ENCODE results near the gene CENPT.
A peak's percentile ranks its signal among the peaks of the same experiment; 100 is the strongest.

The CENPT gene

DNA sequence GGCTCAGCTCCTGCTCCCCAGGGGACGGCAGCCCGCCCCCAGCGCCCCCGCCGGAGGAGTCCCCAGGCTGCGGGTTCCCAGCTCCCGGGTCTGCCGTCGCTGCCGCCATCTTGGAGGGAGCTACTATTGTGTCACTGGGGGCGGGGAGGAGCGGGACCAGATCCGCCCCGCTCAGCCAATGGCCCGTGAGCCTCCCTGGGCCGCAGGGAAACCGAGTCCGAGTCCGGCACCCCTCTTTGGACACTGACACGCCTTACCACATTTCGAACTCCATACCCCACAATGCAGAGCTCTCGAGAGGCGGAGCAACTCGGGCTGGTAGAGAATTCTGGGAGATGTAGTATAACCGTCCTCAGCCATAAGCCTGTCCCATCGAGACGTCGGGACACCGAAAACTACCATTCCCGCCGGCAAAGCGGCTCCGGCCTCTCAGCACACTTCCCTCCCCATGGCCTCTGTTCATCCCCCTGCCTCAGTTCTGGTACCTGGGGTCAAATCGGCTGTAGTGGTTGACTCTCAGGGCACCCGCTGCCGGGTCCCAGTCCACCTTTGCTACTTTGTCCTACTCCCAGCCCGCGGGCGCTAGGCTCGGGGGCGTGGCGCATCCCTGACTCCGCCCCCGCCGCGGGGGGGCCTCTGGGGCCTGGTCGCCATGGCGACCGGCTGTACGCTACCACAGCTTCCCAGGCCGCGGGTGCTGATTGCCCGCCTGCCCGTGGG lies 40.9 kb downstream of the CENPT start, which contains the start of the genes RANBP10 and TSNAXIP1:
Gene RANBP10, minus strand, starts transcription at position 133 of the 720 bp plus-strand sequence. Its CDS starts 24 bp downstream, at position 109.
Gene TSNAXIP1, plus strand, starts transcription at position 462 of the 720 bp plus-strand sequence. CDS start 261 bp downstream, outside the sequence.
- DNase-seq (ENCODE audit: low read depth in 2 of 2), result peak; percentile 92 to 93

DNA sequence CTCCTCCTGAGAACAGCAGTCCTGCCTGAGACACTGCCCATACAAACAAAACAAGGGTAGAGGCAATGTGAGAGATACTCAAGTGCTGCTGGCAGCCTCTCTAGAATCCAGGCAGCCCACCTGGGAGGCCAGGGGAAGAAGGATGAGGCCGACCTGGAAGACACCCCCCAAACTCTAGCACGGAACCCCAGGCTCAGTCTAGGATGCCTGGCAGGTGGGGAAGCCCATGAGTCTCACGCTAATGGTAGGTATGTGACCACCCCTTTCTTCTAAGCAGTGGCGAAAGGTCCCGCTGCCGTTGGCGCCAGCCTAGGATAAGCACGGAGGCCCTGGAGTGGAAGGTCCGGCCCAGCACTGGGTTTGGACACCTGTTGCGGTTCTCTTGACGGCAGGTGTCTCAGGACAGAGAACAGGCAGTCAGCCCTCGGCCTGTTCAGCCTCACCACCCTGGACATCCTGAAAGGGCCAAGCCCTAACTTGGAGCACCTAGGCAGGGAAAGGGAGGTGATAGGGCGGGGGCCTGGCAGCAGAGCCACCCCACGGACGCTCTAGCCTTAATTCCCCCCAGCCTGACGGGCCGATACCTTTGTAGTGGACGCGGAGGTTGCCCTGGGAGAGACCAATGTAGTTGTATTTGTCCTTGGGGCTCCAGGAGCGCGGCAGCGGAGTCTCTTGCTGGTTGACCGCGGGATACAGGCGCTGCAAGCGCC lies 41.6 kb downstream of the CENPT start:
- DNase-seq (ENCODE audit: low read depth in 2 of 2), result no peak

DNA sequence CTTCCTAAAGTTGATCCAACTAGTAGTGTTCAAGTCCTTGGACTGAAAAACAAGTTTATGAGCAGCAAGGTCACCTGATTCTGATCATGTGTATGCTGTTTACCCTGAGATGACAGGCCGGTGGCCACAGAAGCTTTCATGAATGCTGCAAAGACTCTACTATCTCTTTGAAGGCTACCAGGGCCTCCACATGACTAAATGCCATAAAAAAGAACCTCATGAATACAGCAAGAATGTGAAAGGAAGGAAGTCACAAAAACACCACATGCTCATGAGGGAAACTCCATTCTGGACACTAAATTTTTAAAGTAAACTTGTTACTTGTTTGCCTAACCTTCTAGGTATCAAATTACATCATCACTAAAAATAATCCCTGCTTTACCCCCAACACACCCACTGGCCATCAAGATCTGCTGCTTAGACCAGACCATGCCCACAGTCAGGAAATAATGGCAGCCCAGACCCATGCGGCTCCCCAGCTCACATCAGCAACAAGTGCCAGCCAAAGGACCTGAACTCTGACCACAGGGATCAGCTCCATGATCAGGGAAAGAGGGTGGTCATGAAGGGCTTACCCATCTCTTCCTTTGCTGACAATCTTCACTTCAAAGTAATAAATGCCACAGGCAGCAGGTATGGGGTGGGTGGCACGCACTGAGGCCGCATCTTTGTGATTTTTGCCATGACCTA lies 42.5 kb downstream of the CENPT start:
- DNase-seq (ENCODE audit: low read depth in 2 of 2), result no peak

DNA sequence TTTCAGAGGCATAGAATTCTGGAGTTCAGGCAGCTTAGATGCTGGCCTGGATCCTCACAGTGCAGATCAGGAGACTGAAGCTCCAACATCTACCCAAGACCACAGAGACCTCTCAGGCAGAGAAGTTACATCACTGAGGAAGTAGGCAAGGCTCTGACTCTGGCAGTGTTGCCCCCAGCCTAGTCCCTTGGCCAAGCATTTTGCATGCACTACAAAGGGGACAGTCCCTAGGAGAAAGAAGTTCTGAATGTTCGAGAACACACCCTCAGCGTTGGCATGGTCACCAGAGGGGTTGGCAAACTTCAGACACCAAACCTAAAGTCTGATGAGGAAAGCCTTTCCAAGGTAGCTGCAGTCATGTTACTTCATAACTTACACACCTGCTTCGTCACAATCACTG lies 43.6 kb downstream of the CENPT start:
- no peak for DNase-seq (ENCODE audit: low read depth in 2 of 2)

DNA sequence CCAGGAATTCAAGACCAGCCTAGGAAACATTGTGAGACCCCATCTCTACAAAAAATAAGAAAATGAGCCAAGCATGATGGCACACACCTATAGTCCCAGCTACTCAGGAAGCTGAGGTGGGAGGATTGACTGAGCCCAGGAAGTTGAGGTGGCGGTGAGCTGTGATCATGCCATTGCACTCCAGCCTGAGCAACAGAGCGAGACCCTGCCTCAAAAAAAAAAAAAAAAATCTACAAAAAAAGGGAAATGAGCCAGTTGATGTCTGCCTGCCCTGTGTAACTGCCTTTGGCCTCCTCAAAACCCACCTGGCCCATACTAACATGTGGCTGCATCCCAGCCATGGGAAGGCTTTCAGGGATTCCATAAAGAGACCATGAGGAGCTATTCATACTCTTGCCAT lies 45.6 kb downstream of the CENPT start:
- no peak for DNase-seq (ENCODE audit: low read depth in 2 of 2)

DNA sequence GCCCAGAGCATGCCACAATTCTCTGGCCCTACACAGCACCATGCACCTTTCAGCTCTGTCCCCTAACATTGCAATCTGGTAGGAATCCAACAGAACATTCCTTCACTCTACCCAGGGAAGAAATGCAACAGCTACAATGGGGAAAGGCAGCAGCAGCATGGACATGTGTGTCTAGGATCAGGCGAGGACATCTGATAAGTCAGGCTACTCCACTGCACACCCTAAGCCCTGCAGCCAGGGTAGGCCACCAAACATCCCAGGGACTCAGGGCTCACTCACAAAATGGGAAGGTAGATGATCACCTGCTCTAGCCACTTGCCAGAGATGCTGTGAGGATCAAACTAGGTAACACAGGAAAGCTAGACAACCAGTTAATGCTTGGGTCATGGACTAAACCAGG lies 46.3 kb downstream of the CENPT start:
- no peak for DNase-seq (ENCODE audit: low read depth in 2 of 2)

DNA sequence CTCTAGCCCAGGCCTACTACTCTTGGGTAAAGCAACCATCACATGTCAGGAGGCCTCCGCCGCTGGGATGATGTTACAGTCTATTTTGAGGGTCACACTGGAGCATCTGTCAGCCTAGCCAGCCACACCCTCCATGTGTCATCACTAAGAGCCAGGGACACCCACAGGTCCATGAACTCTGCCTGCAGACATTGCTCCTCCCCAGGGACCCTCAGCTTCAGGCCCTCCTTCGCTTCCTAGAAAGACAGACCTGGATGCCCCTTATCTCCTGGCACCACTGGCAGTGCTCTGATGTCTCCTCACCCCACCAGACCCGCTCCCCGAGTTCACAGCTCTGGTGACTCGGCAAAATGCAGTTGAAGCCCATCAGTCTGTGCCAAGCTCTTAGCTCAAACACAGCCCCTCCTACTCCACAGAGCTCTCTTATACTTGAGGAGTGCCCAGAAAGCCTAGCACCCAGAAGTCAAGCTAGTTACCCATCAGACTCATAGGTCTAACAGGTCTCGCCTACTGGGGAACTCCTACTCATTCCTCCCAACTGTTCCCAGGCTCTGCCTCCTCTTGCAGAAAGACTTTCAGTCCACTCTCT lies 47.1 kb downstream of the CENPT start:
- DNase-seq (ENCODE audit: low read depth in 2 of 2), result no peak

DNA sequence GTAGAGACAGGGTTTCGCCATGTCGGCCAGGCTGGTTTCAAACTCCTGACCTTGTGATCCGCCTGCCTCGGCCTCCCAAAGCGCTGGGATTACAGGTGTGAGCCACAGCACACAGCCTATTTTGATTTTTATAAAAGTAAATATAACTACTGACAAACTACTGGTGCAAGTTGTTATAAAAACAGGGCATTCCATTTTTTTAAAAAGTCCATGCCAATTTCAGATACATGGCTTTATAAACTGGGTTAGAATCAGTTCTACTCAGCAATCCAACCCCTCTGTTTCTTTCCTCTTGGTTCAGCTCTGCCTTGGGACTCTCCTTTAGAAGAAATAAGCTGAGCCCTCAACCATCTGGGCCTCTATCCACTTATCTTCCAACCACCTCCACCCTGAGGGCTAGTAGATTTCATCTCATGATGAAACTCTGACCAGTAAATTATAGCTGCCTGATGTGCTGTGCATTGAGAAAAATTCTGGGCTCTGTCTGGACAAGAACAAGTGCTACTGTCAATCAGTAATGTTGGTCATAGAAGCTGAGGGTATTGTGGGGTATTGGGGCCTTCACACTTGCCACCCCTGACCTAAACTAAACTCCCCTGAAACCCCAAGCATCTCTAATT lies 51.3 kb downstream of the CENPT start:
- no peak for DNase-seq (ENCODE audit: low read depth in 2 of 2)

DNA sequence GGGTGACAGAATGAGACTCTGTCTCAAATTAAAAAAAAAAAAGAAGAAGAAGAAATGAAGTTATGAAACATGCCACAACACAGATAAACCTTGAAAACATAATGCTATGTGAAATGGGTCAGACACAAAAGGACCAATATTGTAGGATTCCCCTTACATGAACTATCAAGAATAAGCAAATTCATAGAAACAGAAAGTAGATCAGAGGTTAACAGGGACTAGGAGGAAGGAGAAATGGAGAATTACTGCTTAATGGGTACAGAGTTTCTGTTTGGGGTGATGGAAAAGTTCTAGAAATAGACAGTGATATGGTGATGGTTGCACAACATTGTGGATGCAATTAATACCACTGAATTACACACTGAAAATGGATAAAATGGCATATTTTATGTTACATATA lies 57.4 kb downstream of the CENPT start:
- DNase-seq (ENCODE audit: low read depth in 2 of 2), result no peak

DNA sequence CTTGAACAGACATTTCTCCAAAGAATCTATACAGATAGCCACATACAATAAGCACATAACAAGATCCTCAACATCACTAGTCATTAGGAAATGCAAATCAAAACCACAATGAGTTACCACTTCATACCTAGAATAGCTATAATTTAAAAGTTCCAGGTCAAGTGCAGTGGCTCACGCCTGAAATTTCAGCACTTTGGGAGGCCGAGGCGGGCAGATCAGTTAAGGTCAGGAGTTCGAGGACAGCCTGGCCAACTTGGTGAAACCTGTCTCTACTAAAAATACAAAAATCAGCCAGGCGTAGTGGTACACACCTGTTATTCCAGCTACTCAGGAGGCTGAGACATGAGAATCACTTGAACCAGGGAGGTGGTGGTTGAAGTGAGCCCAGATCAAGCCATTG lies 61.0 kb downstream of the CENPT start:
- DNase-seq (ENCODE audit: low read depth in 2 of 2), result no peak

DNA sequence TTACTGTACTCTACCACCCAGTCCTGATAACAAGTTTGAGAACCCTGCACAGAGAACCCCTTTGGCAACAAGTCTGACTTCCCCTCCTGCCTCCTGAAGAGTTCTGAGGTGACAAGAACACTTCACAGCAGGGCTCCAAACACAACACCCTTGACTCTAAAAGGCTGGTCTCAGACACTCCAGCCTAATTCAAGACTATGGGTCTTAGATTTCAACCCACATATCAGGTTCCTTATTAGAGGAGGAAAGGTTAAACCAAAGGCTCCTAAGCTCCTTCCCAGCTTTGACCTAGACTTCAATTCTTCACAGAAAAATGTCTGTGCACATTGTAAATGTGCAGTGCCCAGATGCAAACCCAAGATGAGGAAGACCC lies 64.2 kb downstream of the CENPT start:
- no peak for DNase-seq (ENCODE audit: low read depth in 2 of 2)

DNA sequence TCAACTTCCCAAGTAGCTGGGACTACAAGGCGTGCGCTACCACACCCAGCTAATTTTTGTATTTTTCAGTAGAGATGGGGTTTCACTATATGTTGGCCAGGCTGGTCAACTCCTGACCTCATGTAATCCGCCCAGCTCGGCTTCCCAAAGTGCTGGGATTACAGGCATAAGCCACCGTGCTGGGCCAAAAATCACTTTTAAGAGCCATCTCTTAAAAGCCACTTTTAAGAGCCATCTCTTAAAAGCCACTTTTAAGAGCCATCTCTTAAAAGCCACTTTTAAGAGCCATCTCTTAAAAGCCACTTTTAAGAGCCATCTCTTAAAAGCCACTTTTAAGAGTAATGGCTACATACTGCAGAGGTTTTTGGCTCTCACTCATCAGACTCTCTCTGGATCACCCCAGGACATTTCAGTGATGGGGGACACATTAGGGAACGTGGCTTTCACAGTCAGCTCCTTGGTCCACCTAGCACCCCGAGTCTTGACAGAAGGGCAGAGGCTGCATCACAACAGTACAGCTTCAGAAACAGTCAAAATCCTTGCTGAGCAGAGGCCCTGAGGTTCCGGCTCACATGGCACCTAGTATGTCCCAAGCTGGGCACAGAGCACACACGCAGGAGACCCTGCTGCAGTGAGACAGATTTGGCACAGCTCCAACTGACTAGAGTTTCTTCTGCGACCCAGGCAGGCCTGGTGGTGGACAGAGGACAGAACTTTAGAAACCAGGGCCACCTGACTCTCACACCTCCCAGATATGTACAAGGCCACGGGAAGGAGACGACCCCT lies 64.7 kb downstream of the CENPT start:
- DNase-seq (ENCODE audit: low read depth in 2 of 2), result no peak

DNA sequence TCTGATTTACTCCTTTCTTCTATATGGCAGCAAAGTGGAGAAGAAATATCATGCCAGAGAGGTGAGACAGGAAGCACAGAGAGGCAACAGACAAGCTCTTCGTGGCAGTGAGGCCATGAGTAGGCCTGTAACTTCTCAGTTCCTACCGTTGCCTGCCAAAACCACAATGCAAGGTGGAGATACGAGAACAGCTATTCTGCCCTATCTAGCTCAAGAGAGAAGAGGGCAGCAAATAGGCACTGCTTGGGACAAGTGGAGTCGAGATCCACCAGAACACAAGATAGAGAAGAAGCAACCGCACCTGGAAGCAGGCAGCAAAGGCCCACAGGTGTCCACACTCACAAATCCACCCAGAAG lies 66.0 kb downstream of the CENPT start:
- DNase-seq (ENCODE audit: low read depth in 2 of 2), result no peak

DNA sequence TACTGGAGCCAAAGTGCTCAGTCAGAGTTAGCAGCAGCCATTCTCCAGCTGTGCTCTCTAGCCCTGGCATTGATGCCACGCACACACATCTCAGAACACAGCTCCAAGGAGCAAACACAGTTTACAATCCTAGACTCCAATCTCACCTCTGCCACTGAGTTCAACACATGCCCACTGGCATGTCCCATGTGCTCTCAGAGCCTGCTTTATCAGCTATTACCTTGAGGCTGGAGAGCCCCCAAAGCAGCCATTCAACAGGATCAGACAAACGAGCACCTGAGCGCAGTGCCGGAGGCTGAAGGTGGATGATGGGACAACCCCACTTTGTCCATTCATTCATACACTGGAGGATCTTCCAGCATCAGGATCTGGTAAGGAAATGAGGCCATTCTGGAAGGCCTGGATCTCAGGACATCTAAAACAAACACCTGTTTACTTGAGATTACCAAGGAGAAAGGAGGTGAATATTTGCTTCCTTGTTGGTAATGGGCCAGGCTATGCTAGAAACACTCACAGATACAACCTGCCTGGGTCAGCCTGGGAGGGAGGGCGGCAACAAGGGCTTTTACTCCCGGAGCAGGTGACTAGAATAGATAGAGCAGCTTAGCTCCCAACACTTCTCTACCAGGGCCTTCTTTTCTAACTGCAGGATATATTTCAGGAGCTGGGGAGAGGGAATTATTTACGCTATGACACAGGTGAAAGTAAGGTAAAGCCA lies 66.5 kb downstream of the CENPT start:
- DNase-seq (ENCODE audit: low read depth in 2 of 2), result no peak

DNA sequence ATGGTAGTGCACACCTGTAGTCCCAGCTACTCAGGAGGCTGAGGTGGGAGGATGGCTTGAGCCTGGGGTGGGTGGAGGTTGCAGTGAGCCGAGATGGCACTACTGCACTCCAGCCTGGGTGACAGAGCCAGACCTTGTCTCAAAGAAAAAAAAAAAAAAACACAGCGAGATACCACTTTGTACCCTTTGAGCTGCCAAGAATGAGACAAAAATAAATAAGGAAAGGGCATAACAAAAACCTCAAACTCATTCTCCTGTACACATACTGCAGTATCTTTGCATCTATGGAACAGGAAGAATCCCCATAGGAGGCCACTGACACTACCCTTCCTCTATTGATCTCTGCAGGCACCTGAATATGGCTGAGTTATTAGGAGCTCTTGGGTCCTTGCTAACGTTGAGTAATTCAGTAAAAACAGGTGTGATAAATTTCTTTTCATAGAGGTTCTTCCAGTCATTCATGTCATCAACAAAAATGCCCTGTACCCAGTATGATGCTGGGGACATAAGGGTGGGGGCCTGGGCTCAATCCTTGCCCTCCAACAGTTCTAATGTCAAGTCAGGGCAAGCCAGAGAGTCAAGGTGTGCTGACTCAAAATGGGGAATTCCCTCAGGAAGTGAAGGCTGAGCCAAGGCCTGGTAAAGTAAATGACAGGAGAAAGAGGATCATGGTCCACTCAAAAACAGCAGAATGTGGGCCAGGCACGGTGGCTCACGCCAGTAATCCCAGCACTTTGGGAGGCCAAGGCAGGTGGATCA lies 68.1 kb downstream of the CENPT start:
- DNase-seq (ENCODE audit: low read depth in 2 of 2), result no peak

Measured in stimulated activated CD4-positive, alpha-beta T cell treated with anti-CD3 and anti-CD28 coated beads, Interleukin-12 subunit alpha, Interleukin-12 subunit beta, amount 100 ng/mL, for 24 hours (primary cell).